ENCODE measurements around the gene CFAP53.

Gene CFAP53

GRCh38 chr18:50192995-50193795, 73.1 kb downstream of the CFAP53 start:
- DNase-seq, result no peak

GRCh38 chr18:50190926-50191325, 75.4 kb downstream of the CFAP53 start:
- DNase-seq, result no peak

- DNase-seq, result no peak
These were observed 76.1 kb downstream of the CFAP53 start for GRCh38 chr18:50190236-50190635.

GRCh38 chr18:50189160-50189559, 77.1 kb downstream of the CFAP53 start:
- DNase-seq, result no peak

GRCh38 chr18:50188652-50189051, 77.6 kb downstream of the CFAP53 start:
- no peak for DNase-seq

- DNase-seq, result no peak
These were observed 78.6 kb downstream of the CFAP53 start for GRCh38 chr18:50187659-50188058.

GRCh38 chr18:50186385-50186784, 79.9 kb downstream of the CFAP53 start:
- no peak for DNase-seq

- DNase-seq, result no peak
These were observed 82.7 kb downstream of the CFAP53 start for GRCh38 chr18:50183556-50183955.

- no peak for DNase-seq
These were observed 83.8 kb downstream of the CFAP53 start for GRCh38 chr18:50182511-50182910.

- no peak for DNase-seq
These were observed 84.7 kb downstream of the CFAP53 start for GRCh38 chr18:50181590-50181989.

GRCh38 chr18:50179465-50179864, 86.8 kb downstream of the CFAP53 start:
- no peak for DNase-seq

GRCh38 chr18:50177294-50177992, 88.9 kb downstream of the CFAP53 start:
- no peak for DNase-seq

All from NCI-H1436 treated with DMSO at 0.1 percent for 48 hours (cell line).